HCT116 (cell line): ENCODE data around the gene TUBA4B. TPM values are rescaled to one million over a fixed set of nuclear protein-coding genes. Genes with fewer than 3 reads are reported as not detected.

Experiments
- microRNA counts: library from miRNA; unstranded; fragments of <30 nt; microRNA quantifications from one replicate; lab custom pipeline; 2015
- microRNA-seq: library from miRNA; unstranded; fragments of <30 nt; microRNA quantifications from one replicate; pipeline ENCODE4, GENCODE V29; 2016; ENCODE audit warnings: borderline number of aligned reads
- total RNA-seq: library from RNA; stranded (reverse); gene quantifications from one replicate; pipeline ENCODE4 v1.2.1, GENCODE V29; 2021; ENCODE audit not compliant: unreplicated experiment

TUBA4B gene
- total RNA-seq, 1 experiment from 2014 or later, result not detected

MicroRNAs encoded within 50 kb of the gene (microRNA counts, 767-probe panel; counts per million panel counts)
- microRNA hsa-miR-153 (lab: Ali Mortazavi, UCI), result not detected

Small RNAs within 50 kb of the gene (microRNA-seq; reads per million reads assigned to microRNA genes)
- gene MIR153-1, result not detected

Other genes with a start within 250 kb of the TUBA4B start
- 0.52 TPM for gene CFAP65, start 211.7 kb upstream of the TUBA4B start, total RNA-seq
- 0.17 TPM for gene IHH, start 192.3 kb upstream of the TUBA4B start, total RNA-seq
- 16.4 TPM for gene NHEJ1, start 92.4 kb upstream of the TUBA4B start, total RNA-seq
- 4.8 TPM for gene SLC23A3, start 83.2 kb upstream of the TUBA4B start, total RNA-seq
- 41.9 TPM for gene CNPPD1, start 76.3 kb upstream of the TUBA4B start, total RNA-seq
- 63.7 TPM for gene RETREG2, start 75.0 kb upstream of the TUBA4B start, total RNA-seq
- gene ZFAND2B, start 46.5 kb upstream of the TUBA4B start, total RNA-seq, result 31.4 TPM
- gene ABCB6, start 34.3 kb upstream of the TUBA4B start, total RNA-seq, result 24.5 TPM
- gene ATG9A, start 23.6 kb upstream of the TUBA4B start, total RNA-seq, result 51.8 TPM
- gene ANKZF1, start 23.4 kb upstream of the TUBA4B start, total RNA-seq, result 64.7 TPM
- gene GLB1L, start 7.8 kb upstream of the TUBA4B start, total RNA-seq, result 6.6 TPM
- gene STK16, start 7.8 kb upstream of the TUBA4B start, total RNA-seq, result 31.4 TPM
- gene TUBA4A, start 675 bp downstream of the TUBA4B start, total RNA-seq, result 32.7 TPM
- 36.2 TPM for gene DNAJB2, start 26.1 kb downstream of the TUBA4B start, total RNA-seq
- gene PTPRN, start 56.2 kb downstream of the TUBA4B start, total RNA-seq, result not detected
- gene RESP18, start 79.5 kb downstream of the TUBA4B start, total RNA-seq, result not detected
- 80.1 TPM for gene DNPEP, start 134.7 kb downstream of the TUBA4B start, total RNA-seq
- 4.2 TPM for gene DES, start 165.1 kb downstream of the TUBA4B start, total RNA-seq
- 56.6 TPM for gene SPEG, start 181.6 kb downstream of the TUBA4B start, total RNA-seq
- 71.8 TPM for gene GMPPA, start 245.6 kb downstream of the TUBA4B start, total RNA-seq